ENCODE data around the gene HSPA6. TPM values are rescaled to one million over a fixed set of nuclear protein-coding genes. Genes with fewer than 3 reads are reported as not detected.
"Not testable (repeated sequence)": the region's sequence is repeated elsewhere in the genome, so short reads cannot be mapped to it uniquely, and the experiment has no call there.

HSPA6 gene
- total RNA-seq, 6 donors from 2014 or later: 10.8 to 37.7 (median 15.9) TPM

- H3K4me3 ChIP-seq; H3K27me3 ChIP-seq; H3K9me3 ChIP-seq; DNase-seq; ATAC-seq (ENCODE audit: low FRiP score in 2 of 2); H3K36me3 ChIP-seq: not testable (repeated sequence)
- 61 to 68% methylated on average over 15 to 16 of the region's 16 CpGs for WGBS, 2 donors
- peaks cover 0 to 11% (median 3%) of the 10 kb centered on the region in 4 donors for H3K4me1 ChIP-seq
- peak in 1 of 4 donors; percentile 21 for TF ChIP-seq POLR2A (IDR thresholded peaks at IDR 0.05)
- H3K27ac ChIP-seq: peak overlapping the region in 2 of 4 donors; percentile 60 to 71
Measured at GRCh38 chr1:161532644-161533567, 8.6 kb downstream of the HSPA6 start.

GRCh38 chr1:161537068-161537669 lies 12.8 kb downstream of the HSPA6 start:
- not testable (repeated sequence) for H3K27me3 ChIP-seq; H3K27ac ChIP-seq; ATAC-seq (ENCODE audit: low FRiP score in 2 of 2); H3K9me3 ChIP-seq; H3K36me3 ChIP-seq; DNase-seq; H3K4me3 ChIP-seq
- 67 to 70% methylated on average over 7 of the region's 7 CpGs for WGBS, 2 donors
- H3K4me1 ChIP-seq: peaks cover 0 to 16% (median 9%) of the 10 kb centered on the region in 4 donors

GRCh38 chr1:161538925-161539479 lies 14.7 kb downstream of the HSPA6 start:
- not testable (repeated sequence) for H3K27me3 ChIP-seq; H3K9me3 ChIP-seq; ATAC-seq (ENCODE audit: low FRiP score in 2 of 2); H3K4me3 ChIP-seq; DNase-seq; H3K36me3 ChIP-seq; H3K27ac ChIP-seq
- WGBS, 2 donors: 87 to 89% methylated on average over 7 of the region's 7 CpGs
- H3K4me1 ChIP-seq: peaks cover 0 to 14% (median 8%) of the 10 kb centered on the region in 4 donors

DNA sequence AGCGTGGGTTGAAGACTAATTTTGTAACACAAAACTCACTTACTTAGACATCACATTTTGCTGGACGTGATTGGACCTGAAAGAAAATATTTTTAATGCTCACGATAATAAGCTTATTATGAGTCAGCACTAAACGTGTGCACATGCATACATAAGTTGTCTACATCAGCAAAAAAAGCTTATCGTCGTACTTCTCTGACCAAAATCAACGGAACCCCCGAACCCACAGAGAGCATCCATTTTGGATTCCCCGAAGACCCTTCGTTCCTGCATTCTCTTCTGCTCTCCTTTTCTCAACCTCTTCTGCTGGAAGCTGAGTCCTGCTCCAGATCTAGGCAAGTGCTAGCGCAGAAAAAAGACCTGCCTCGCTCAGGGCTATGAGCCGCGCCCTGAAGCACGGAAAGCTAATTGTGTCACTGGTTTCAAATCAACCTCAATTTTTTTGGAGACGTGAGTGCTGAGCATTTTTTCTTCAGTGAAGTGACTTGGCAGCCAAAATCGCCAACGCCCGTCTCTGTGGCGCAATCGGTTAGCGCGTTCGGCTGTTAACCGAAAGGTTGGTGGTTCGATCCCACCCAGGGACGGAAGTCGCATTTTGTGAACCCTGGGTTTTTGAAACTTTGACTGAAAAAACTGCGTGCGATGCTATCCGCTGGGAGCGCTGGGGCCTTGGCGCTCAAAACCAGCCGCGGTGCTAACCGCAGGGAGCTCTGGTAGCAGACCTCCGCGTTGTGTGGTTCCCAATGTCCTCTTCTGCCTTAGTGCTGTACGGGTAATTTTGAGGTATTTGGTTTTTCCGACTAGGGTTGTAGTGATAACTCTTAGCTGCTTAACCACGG lies 15.6 kb downstream of the HSPA6 start:
- peak; percentile 61 to 83 for ATAC-seq (ENCODE audit: low FRiP score in 2 of 2)
- H3K27me3 ChIP-seq, H3K36me3 ChIP-seq, H3K9me3 ChIP-seq: not testable (repeated sequence)
- WGBS, 2 donors: 6 to 10% methylated on average over 26 to 41 of the region's 41 CpGs
- Histone ChIP-seq H3K4me1 (peaks cover 0 to 14% (median 8%) of the 10 kb centered on the region in 4 donors), H3K27ac (peak overlapping the region; percentile 52 to 54 (median 54)), H3K4me3 (peak overlapping the region; percentile 29 to 49 (median 40))
- DNase-seq: peak; percentile 74 to 79
- TF ChIP-seq POLR2A (IDR thresholded peaks at IDR 0.05) (peak in 1 of 4 donors; percentile 44), POLR2AphosphoS5 (IDR thresholded peaks at IDR 0.05) (peak; percentile 32 to 50)

GRCh38 chr1:161540570-161540960 lies 16.2 kb downstream of the HSPA6 start:
- WGBS, 2 donors: 39 to 56% methylated on average over 10 of the region's 10 CpGs
- ATAC-seq (ENCODE audit: low FRiP score in 2 of 2) (peak; percentile 46 to 60), DNase-seq (peak in 1 of 2 donors; percentile 46)
- not testable (repeated sequence) for H3K27me3 ChIP-seq, H3K9me3 ChIP-seq, H3K36me3 ChIP-seq
- Histone ChIP-seq H3K4me3 (peak overlapping the region in 3 of 4 donors; percentile 40 to 49 (median 41)), H3K4me1 (peaks cover 0 to 14% (median 8%) of the 10 kb centered on the region in 4 donors), H3K27ac (peak overlapping the region; percentile 52 to 54 (median 54))

- Histone ChIP-seq H3K4me1 (peaks cover 0 to 14% (median 8%) of the 10 kb centered on the region in 4 donors), H3K27ac (peak overlapping the region in 1 of 4 donors; percentile 11)
- not testable (repeated sequence) for DNase-seq; H3K27me3 ChIP-seq; ATAC-seq (ENCODE audit: low FRiP score in 2 of 2); H3K36me3 ChIP-seq; H3K9me3 ChIP-seq; H3K4me3 ChIP-seq
- WGBS, 2 donors: 63 to 69% methylated on average over 5 of the region's 5 CpGs
Measured at GRCh38 chr1:161542091-161542559, 17.8 kb downstream of the HSPA6 start.

DNA sequence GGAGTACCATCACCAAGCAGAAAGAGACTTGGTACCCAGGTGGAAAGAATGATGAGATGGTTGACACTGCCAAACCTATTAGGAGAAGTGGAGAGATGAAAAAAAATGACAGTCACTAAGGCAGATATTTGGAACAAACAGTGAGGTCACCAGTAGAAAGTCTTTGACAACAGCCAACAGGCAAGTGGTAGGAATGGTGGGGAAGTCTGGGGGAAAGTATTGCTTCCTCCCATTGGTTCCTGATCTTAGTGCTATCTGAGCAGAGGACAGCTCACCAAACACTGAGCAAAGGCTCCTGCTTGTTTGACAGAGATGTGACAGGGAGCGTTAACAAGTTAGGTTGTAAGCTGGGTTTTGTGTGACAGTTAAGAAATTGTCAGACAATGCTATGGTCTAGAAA lies 18.8 kb downstream of the HSPA6 start:
- not testable (repeated sequence) for H3K4me3 ChIP-seq; H3K27ac ChIP-seq; H3K9me3 ChIP-seq; DNase-seq; H3K36me3 ChIP-seq; H3K27me3 ChIP-seq; ATAC-seq (ENCODE audit: low FRiP score in 2 of 2)
- H3K4me1 ChIP-seq: peaks cover 0 to 14% (median 8%) of the 10 kb centered on the region in 4 donors
- 79 to 94% methylated on average over 1 of the region's 1 CpG for WGBS, 2 donors

- H3K27me3 ChIP-seq; ATAC-seq (ENCODE audit: low FRiP score in 2 of 2); H3K9me3 ChIP-seq; H3K4me3 ChIP-seq; H3K4me1 ChIP-seq; H3K36me3 ChIP-seq: not testable (repeated sequence)
- WGBS, 2 donors: 52 to 66% methylated on average over 10 to 11 of the region's 11 CpGs
- peak in 1 of 2 donors; percentile 38 for DNase-seq
- peak overlapping the region in 1 of 4 donors; percentile 52 for H3K27ac ChIP-seq
Measured at GRCh38 chr1:161545005-161545731, 20.8 kb downstream of the HSPA6 start.

- peak in 1 of 2 donors; percentile 5 for ATAC-seq (ENCODE audit: low FRiP score in 2 of 2)
- 90 to 99% methylated on average over 4 to 8 of the region's 8 CpGs for WGBS, 2 donors
- H3K36me3 ChIP-seq, H3K4me1 ChIP-seq, H3K9me3 ChIP-seq, H3K27me3 ChIP-seq, DNase-seq: not testable (repeated sequence)
- Histone ChIP-seq H3K27ac (peak overlapping the region in 2 of 4 donors; percentile 31 to 46), H3K4me3 (peak overlapping the region in 2 of 4 donors; percentile 3 to 21)
Measured at GRCh38 chr1:161547995-161548741, 23.8 kb downstream of the HSPA6 start.

- not testable (repeated sequence) for H3K4me1 ChIP-seq, H3K9me3 ChIP-seq, H3K27me3 ChIP-seq, H3K36me3 ChIP-seq, DNase-seq
- H3K4me3 ChIP-seq: peak overlapping the region in 1 of 4 donors; percentile 21
- peak in 1 of 2 donors; percentile 79 for ATAC-seq (ENCODE audit: low FRiP score in 2 of 2)
- WGBS, 2 donors: 67 to 100% methylated on average over 1 of the region's 2 CpGs
- peak overlapping the region in 3 of 4 donors; percentile 48 to 75 (median 66) for H3K27ac ChIP-seq
Measured at GRCh38 chr1:161548749-161549406, 24.5 kb downstream of the HSPA6 start.
